Measurements from ENCODE around the gene CIT.

Gene CIT

GRCh38 chr12:119850330-119850729 is 26.8 kb downstream of the CIT start:
- TF ChIP-seq CTCF (IDR thresholded peaks at IDR 0.05; ENCODE audit: insufficient read depth, low read length, poor library complexity, severe bottlenecking): no peak
- Histone ChIP-seq H3K27me3 (replicated peaks; ENCODE audit: control insufficient read depth, insufficient read depth, low read length) (no peaks in the 10 kb centered on the region), H3K4me3 (replicated peaks; ENCODE audit: low read depth, low read length) (no peak overlapping the region), H3K36me3 (ENCODE audit: control insufficient read depth, insufficient read depth, low read length) (no peaks in the 10 kb centered on the region; the same call in none of the 2 replicates)
- DNase-seq (ENCODE audit: extremely low read depth, insufficient read length): no peak

GRCh38 chr12:119843100-119843499 is 34.0 kb downstream of the CIT start:
- Histone ChIP-seq H3K4me3 (replicated peaks; ENCODE audit: low read depth, low read length) (no peak overlapping the region), H3K36me3 (ENCODE audit: control insufficient read depth, insufficient read depth, low read length) (no peaks in the 10 kb centered on the region; the same call in 1 of the 2 replicates), H3K27me3 (replicated peaks; ENCODE audit: control insufficient read depth, insufficient read depth, low read length) (no peaks in the 10 kb centered on the region)
- no peak for DNase-seq (ENCODE audit: extremely low read depth, insufficient read length)
- no peak for TF ChIP-seq CTCF (IDR thresholded peaks at IDR 0.05; ENCODE audit: insufficient read depth, low read length, poor library complexity, severe bottlenecking)

GRCh38 chr12:119842380-119842779 is 34.7 kb downstream of the CIT start:
- H3K36me3 ChIP-seq (ENCODE audit: control insufficient read depth, insufficient read depth, low read length): no peaks in the 10 kb centered on the region; the same call in 1 of the 2 replicates

GRCh38 chr12:119841433-119842210 is 35.5 kb downstream of the CIT start:
- TF ChIP-seq CTCF (IDR thresholded peaks at IDR 0.05; ENCODE audit: insufficient read depth, low read length, poor library complexity, severe bottlenecking): no peak
- no peak for DNase-seq (ENCODE audit: extremely low read depth, insufficient read length)
- Histone ChIP-seq H3K4me3 (replicated peaks; ENCODE audit: low read depth, low read length) (no peak overlapping the region), H3K27me3 (replicated peaks; ENCODE audit: control insufficient read depth, insufficient read depth, low read length) (no peaks in the 10 kb centered on the region), H3K36me3 (ENCODE audit: control insufficient read depth, insufficient read depth, low read length) (no peaks in the 10 kb centered on the region; the same call in 1 of the 2 replicates)

More at GRCh38 chr12:119842380-119842779, 34.7 kb downstream of the CIT start:
- TF ChIP-seq CTCF (IDR thresholded peaks at IDR 0.05; ENCODE audit: insufficient read depth, low read length, poor library complexity, severe bottlenecking): no peak
- no peaks in the 10 kb centered on the region for H3K27me3 ChIP-seq (replicated peaks; ENCODE audit: control insufficient read depth, insufficient read depth, low read length)
- H3K4me3 ChIP-seq (replicated peaks; ENCODE audit: low read depth, low read length): no peak overlapping the region
- DNase-seq (ENCODE audit: extremely low read depth, insufficient read length): no peak

GRCh38 chr12:119840582-119840981 is 36.5 kb downstream of the CIT start:
- no peak for DNase-seq (ENCODE audit: extremely low read depth, insufficient read length)
- TF ChIP-seq CTCF (IDR thresholded peaks at IDR 0.05; ENCODE audit: insufficient read depth, low read length, poor library complexity, severe bottlenecking): no peak
- Histone ChIP-seq H3K27me3 (replicated peaks; ENCODE audit: control insufficient read depth, insufficient read depth, low read length) (no peaks in the 10 kb centered on the region), H3K36me3 (ENCODE audit: control insufficient read depth, insufficient read depth, low read length) (no peaks in the 10 kb centered on the region), H3K4me3 (replicated peaks; ENCODE audit: low read depth, low read length) (no peak overlapping the region)

All from GM06990 (cell line).